Measurements from ENCODE around the gene FBXL20.

DNA sequence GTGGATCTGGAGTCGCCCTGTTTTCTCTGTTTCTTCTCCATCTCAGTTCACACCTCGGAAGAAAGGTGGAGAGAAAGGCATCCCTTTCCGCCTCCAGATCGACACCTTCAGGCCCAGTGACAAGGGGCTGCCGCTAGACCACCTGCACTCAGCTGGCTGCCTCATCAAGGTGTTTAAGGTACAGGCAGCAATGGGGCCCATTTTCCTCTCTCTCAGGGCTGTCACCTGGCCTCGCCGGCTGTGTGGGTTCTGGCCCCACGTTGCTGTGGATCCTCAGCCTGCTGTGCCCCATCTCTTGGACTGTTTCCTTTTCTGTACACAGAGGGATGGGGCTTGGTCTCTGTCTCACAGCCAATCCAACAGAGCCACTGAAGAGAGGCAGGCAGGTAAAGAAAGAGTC lies 158.3 kb downstream of the FBXL20 start:
- TF ChIP-seq POLR2A (IDR thresholded peaks at IDR 0.05; ENCODE audit: low read length): no peak
- TF ChIP-seq GATA1 (IDR thresholded peaks at IDR 0.05; ENCODE audit: low read depth, low read length): no peak
